Pancreas (tissue), 10 donors: ENCODE results near the gene BTF3. TPM values are rescaled to one million over a fixed set of nuclear protein-coding genes. Genes with fewer than 3 reads are reported as not detected.
"Not testable (repeated sequence)": the region's sequence is repeated elsewhere in the genome, so short reads cannot be mapped to it uniquely, and the experiment has no call there.

Experiments
- ATAC-seq, 4 donors: fragments of 200-7000 bp; cut with Tn5 transposase; one replicate each; pipeline versions ENCODE4 v1.8.0 to v1.9.1; 2020; ENCODE audit warnings: mild to moderate bottlenecking in 4 of 4, moderate library complexity in 4 of 4
- DNase-seq, 6 donors: peaks; one replicate each; pipeline ENCODE4 v3.0.0-alpha.2; 2020
- FAIRE-seq: peaks from 2 replicates; lab custom pipeline; 2012; peaks lifted over from hg19 to GRCh38; lab: Jason Lieb, UNC
- H3K27ac ChIP-seq, 4 donors: fragments of 200-600 bp; sonication (generic); 1 replicate in 3 of 4; 2 replicates in 1 of 4; pipeline versions ENCODE4 v1.5.0 to v1.8.0; 2020
- H3K27me3 ChIP-seq, 4 donors: fragments of 200-600 bp; one replicate each; pipeline ENCODE4 v1.8.0; 2021
- H3K36me3 ChIP-seq, 3 donors: fragments of 200-600 bp; sonication (generic) in 1 of 3; one replicate each; pipeline versions ENCODE4 v1.5.0 to v1.8.0; 2020 to 2021
- H3K4me1 ChIP-seq, 3 donors: fragments of 200-600 bp; one replicate each; pipeline ENCODE4 v1.8.0; 2021
- H3K4me3 ChIP-seq, 4 donors: fragments of 200-600 bp; sonication (generic) in 2 of 4; one replicate each; pipeline versions ENCODE4 v1.5.0 to v1.8.0; 2020 to 2021
- H3K9me3 ChIP-seq, 4 donors: fragments of 200-600 bp; one replicate each; pipeline ENCODE4 v1.8.0; 2021
- CTCF ChIP-seq, 4 donors: fragments of 200-600 bp; sonication (generic) in 3 of 4; IDR thresholded peaks; one replicate each; pipeline versions ENCODE4 v1.5.0 to v1.8.0; 2021; ENCODE audit warnings: antibody characterized with exemption in 4 of 4
- WGBS, 2 donors: extraction: QIAGEN DNeasy Blood & Tissue Kit; methylation state at CpG; one replicate each; pipeline ENCODE4 v1.1.7; 2013; 5-methylcytosine and 5-hydroxymethylcytosine counted together
- intact Hi-C, 3 donors: fragments of 100-400 bp; cut with DNase I; formaldehyde crosslinking; loops; one replicate each; pipeline versions ENCODE4 v1.11.1 to v1.14.2; 2022
- polyA plus RNA-seq, 2 donors: library from polyadenylated mRNA; stranded (reverse); fragments of 200-250 nt; gene quantifications; one replicate each; pipeline ENCODE4 v1.2.3, GENCODE V29; 2013
- total RNA-seq, 6 donors: library from RNA; stranded (reverse); fragmentation: NEBNext Ultra II Directional in 4 of 6; extraction: Animal tissue kit (Norgen Biotek cat#: 25700) in 4 of 6; gene quantifications; one replicate each; pipeline versions ENCODE4 v1.2.1 to v1.2.4, GENCODE V29; 2021 to 2023
- donor health status: healthy with polysubstance abuse.
- donor health status: DM: no; HTN: no; CAD: no; lungs with moderate emphysema.
- donor health status: DM: no; HTN: no; CAD: no.
- donor health status: control.
- donor health status: control.
- donor health status: Bipolar disorder and iron deficiency.
- donor health status: DM: yes; HTN: yes; CAD: no.
- donor health status: DM: no; HTN: no; CAD: no.
- donor health status: DM: no; HTN: no; CAD: no.
- donor health status: DM: yes; HTN: yes; CAD: no.

The BTF3 gene
- total and polyA plus RNA-seq, 8 donors, result 203 to 366 (median 292) TPM

- intact Hi-C loops, result no loop called here
- Histone ChIP-seq H3K4me1 (no peaks in the 10 kb centered on the region), H3K27ac (no peak overlapping the region), H3K36me3 (no peaks in the 10 kb centered on the region), H3K27me3 (peaks cover 0 to 3% (median 0%) of the 10 kb centered on the region in 4 donors), H3K4me3 (no peak overlapping the region), H3K9me3 (no peaks in the 10 kb centered on the region)
- FAIRE-seq (no peak), DNase-seq (no peak), ATAC-seq (no peak)
- TF ChIP-seq CTCF (IDR thresholded peaks at IDR 0.05), result no peak
- 82 to 83% methylated on average over 3 of the region's 3 CpGs for WGBS, 2 donors
Observed at GRCh38 chr5:73485715-73486114, 12.5 kb upstream of the BTF3 start.

- no peaks in the 10 kb centered on the region for H3K9me3 ChIP-seq
- FAIRE-seq, result no peak
- DNase-seq, result no peak
- TF ChIP-seq CTCF (IDR thresholded peaks at IDR 0.05), result no peak
- H3K4me3 ChIP-seq, result no peak overlapping the region
- ATAC-seq, result no peak
- peaks cover 0 to 3% (median 0%) of the 10 kb centered on the region in 4 donors for H3K27me3 ChIP-seq
- H3K36me3 ChIP-seq, result no peaks in the 10 kb centered on the region
- no peak overlapping the region for H3K27ac ChIP-seq
- H3K4me1 ChIP-seq, result no peaks in the 10 kb centered on the region
- intact Hi-C loops, result no loop called here
- WGBS, 2 donors, result 66% methylated on average over 3 of the region's 3 CpGs
Observed at GRCh38 chr5:73486119-73486899, 11.9 kb upstream of the BTF3 start.

GRCh38 chr5:73487257-73487656, 11.0 kb upstream of the BTF3 start:
- FAIRE-seq, intact Hi-C loops, ATAC-seq, H3K36me3 ChIP-seq, H3K27me3 ChIP-seq, H3K27ac ChIP-seq, DNase-seq, H3K9me3 ChIP-seq, H3K4me1 ChIP-seq, H3K4me3 ChIP-seq: not testable (repeated sequence)
- WGBS, 2 donors, result 71 to 82% methylated on average over 4 of the region's 4 CpGs

GRCh38 chr5:73487815-73488214, 10.4 kb upstream of the BTF3 start:
- no peaks in the 10 kb centered on the region for H3K36me3 ChIP-seq
- H3K9me3 ChIP-seq, result no peaks in the 10 kb centered on the region
- DNase-seq, result no peak
- WGBS, 2 donors, result 68 to 75% methylated on average over 4 of the region's 4 CpGs
- H3K4me1 ChIP-seq, result no peaks in the 10 kb centered on the region
- TF ChIP-seq CTCF (IDR thresholded peaks at IDR 0.05), result no peak
- no peak overlapping the region for H3K27ac ChIP-seq
- peaks cover 0 to 3% (median 0%) of the 10 kb centered on the region in 4 donors for H3K27me3 ChIP-seq
- no peak overlapping the region for H3K4me3 ChIP-seq
- intact Hi-C loops, result no loop called here
- no peak for ATAC-seq
- no peak for FAIRE-seq

GRCh38 chr5:73488806-73489205, 9.4 kb upstream of the BTF3 start:
- no peak for ATAC-seq
- intact Hi-C loops, result no loop called here
- Histone ChIP-seq H3K27ac (no peak overlapping the region), H3K27me3 (peaks cover 0 to 6% (median 2%) of the 10 kb centered on the region in 4 donors), H3K9me3 (no peaks in the 10 kb centered on the region), H3K4me3 (no peak overlapping the region), H3K36me3 (no peaks in the 10 kb centered on the region), H3K4me1 (no peaks in the 10 kb centered on the region)
- no peak for FAIRE-seq
- DNase-seq, result no peak
- WGBS, 2 donors, result 61 to 74% methylated on average over 3 of the region's 3 CpGs
- TF ChIP-seq CTCF (IDR thresholded peaks at IDR 0.05), result no peak
